ACHN (cell line): Measurements from ENCODE around the gene CLTCL1.
"Not testable (repeated sequence)": the region's sequence is repeated elsewhere in the genome, so short reads cannot be mapped to it uniquely, and the experiment has no call there.

Source experiments
- DNase-seq: peaks from one replicate; pipeline ENCODE4 v3.0.0-alpha.2; 2015
- in situ Hi-C: cut with HindIII; loops from 2 replicates; pipeline ENCODE4 v1.10.0; 2017; ENCODE audit warnings: low sequenced_read_pairs, low pct_ligation_motif_present, low pct_unique_long_range_greater_than_20kb

The CLTCL1 gene

DNA sequence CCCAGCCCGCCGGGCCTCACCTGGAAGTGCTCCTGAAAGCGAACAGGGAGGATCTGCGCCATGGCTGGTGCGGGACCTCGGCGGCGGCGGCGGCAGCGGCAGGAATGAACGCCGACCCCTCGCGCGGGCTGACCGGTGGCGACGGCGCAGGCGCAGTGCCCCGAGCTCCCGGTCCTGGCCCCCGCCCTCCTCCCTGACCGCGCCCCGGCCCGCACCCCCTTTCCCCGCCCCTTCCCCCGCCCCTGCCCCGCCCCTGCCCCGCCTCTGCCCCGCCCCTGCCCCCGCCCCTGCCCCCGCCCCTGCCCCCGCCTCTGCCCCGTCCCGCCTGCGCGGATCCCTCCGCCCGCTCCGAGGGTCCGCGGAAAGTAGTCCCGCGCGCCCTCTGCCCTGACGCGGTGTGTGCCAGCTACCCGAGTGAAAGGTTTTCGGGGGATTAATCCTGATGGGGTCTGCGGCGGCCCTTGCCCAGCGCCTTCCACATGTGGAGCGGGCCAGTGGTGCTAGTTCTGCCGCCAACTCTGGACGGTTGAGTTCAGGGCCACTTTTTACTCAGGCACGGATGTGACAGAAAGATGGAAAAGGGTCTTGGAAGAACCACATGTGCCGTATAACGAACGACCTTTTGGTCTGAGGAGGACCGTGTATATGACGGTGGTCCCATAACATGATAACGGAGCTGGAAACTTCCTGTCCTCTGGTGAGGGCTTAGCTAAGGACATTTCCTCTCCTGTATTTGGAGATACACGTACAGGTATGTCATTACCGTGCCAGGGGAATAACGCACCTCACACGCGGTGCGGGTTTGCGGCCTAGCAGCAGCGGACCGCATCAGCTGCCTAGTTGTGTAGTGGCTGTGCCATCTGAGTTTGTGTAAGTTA is at the start of gene CLTCL1:
Gene CLTCL1, minus strand, starts transcription at position 140 of the 878 bp plus-strand sequence. Its CDS starts 78 bp downstream, at position 62.
- in situ Hi-C loops: no loop called here
- DNase-seq: peak; percentile 70

DNA sequence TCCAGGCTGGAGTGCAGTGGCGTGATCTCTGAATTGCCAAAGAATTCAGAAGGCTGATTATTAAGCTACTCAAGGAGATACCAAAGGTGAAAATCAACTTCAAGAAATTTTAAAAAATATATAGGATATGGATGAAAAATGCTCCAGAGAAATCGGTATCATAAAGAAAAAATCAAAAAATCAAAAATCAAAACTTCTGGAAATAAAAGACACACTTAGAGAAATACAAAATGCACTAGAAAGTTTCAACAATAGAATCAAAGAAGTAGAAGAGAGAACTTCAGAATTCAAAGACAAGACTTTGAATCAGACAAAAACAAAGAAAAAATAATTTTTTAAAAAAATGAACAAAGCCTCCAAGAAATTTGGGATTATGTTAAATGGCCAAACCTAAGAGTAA is 45.6 kb upstream of the CLTCL1 start:
- no peak for DNase-seq
- in situ Hi-C loops: no loop called here

DNA sequence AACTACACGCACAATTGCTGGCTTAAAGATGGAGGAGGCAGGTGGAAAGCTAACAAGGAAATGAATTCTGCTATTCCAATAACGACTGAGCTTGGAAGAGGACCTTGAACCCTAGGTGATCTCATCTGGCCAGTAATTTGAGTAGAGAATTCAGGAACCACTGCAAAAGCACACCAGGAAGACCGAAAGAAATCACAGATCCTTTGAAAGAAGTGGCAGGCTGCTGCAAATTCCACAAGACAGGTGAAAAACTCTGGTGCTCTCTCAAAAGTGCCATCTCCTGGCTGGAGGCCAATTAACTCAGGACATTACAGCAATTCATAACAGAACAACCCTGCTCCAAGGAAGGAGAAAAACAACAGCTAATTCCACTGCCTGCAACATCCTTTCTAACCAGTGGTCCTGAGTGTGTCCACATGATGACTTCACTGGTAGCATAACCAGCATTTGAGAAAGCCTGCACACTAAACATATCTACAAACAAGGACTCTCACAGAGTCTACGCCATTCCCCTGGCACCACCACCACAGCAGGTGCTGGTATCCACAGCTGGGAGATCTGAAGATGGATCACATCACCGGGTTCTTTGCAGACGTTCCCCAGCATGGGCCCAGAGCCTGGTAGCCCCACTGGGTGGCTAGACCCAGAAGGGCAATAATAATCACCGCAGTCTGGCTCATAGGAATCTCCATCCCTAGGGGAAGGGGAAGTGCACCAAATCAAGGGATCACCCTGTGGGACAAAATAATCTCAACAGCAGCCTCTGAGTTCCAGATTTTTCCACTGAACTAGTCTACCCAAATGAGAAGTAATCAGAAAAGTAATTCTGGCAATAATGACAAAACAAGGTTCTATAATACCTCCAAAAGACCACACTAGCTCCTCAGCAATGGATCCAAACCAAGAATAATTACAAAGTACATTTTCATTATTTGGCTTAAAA is 44.9 kb upstream of the CLTCL1 start:
- no peak for DNase-seq
- in situ Hi-C loops: no loop called here

DNA sequence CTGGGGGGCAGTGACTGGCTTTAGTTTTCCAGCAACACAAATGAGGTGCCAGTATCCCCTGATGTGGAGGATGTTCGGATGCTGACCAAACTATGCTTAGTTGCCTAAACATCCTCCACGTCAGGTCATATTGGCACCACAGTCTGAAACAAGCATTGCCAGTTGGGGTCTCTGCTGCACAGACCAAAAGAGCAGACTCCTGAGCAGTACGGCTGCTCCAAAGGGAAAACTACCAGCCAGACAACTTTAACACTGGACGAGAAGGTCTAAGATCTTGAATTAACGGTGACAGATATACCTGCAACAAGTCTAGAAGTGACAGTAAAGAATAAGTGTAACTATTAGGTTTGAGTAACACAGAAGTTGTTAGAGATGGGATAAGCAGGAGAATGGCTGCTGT is 40.5 kb upstream of the CLTCL1 start:
- in situ Hi-C loops: no loop called here
- DNase-seq: no peak

DNA sequence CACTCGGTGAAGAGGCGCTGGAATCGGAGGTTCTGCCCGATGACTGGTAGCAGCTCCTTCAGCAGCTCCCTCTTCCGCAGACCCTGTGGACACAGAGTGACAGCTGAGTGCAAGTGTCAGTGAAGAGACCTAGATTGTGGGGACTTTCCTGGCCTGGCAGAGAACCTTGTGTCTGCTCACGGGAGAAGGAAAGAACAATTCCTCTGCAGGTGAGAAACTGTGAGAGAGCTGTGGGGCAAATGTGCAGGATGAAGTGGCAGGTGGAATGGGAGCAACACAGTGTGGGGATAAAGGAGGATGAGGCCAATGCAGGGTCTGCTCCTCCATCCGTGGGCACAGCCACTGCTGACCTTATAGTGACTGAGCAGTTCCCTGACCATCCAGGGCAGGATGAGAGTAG is 40.0 kb upstream of the CLTCL1 start:
- in situ Hi-C loops: no loop called here
- no peak for DNase-seq

DNA sequence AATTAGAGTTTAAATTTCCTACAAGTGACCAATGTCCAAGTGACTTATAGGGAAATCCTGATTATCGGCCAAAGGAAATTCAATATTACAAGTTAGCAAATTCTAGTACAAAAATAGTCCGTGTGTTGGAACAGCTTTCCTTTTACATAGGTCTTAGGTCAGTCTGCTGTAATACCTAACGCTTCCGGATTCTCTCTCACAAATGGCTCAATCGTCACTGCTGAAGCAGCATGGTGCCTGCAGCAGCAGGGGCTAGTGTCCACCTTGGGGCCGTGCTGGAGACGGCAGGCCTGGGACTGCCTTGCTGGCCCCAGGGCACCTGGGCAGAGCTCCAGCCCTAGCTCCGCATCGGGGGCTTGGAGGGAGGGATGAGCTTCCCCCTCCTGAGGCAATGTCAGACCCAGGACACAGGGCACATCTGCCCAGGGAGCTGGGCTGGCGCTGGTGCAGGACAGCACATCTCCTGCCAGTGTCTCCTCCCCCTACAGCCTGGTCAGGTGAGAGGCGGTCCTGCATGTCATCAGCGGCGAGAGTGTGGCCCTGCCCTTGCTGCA is 39.4 kb upstream of the CLTCL1 start:
- no peak for DNase-seq
- in situ Hi-C loops: no loop called here

DNA sequence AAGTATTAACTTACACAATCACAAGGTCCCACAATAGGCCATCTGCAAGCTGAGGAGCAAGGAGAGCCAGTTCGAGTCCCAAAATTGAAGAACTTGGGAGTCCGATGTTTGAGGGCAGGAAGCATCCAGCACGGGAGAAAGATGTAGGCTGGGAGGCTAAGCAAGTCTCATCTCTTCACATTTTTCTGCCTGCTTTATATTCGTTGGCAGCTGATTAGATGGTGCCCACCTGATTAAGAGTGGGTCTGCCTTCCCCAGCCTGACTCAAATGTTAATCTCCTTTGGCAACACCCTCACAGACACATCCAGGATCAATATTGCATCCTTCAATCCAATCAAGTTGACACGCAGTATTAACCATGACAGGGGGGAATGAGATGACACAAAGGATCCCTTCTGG is 38.7 kb upstream of the CLTCL1 start:
- DNase-seq, in situ Hi-C loops: not testable (repeated sequence)

DNA sequence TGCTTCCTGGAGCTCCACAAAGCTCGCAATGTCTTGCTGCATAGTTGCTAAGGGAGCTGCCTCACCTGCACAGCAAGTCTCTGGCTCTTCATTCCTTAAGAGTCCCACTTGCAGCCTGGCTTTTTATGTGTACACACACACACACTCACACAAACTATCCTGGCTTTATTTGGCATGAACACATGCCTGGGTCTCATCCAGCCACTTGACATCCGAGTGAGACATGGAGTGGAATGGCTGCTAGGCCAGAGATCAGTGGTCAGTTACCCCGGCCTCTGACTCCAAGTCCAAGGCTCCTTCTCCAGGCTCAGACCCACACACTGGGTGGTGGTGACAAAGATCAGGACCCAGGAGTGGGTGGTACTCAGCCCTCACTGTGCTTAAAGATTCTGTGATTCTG is 37.9 kb upstream of the CLTCL1 start:
- DNase-seq: no peak
- in situ Hi-C loops: no loop called here

DNA sequence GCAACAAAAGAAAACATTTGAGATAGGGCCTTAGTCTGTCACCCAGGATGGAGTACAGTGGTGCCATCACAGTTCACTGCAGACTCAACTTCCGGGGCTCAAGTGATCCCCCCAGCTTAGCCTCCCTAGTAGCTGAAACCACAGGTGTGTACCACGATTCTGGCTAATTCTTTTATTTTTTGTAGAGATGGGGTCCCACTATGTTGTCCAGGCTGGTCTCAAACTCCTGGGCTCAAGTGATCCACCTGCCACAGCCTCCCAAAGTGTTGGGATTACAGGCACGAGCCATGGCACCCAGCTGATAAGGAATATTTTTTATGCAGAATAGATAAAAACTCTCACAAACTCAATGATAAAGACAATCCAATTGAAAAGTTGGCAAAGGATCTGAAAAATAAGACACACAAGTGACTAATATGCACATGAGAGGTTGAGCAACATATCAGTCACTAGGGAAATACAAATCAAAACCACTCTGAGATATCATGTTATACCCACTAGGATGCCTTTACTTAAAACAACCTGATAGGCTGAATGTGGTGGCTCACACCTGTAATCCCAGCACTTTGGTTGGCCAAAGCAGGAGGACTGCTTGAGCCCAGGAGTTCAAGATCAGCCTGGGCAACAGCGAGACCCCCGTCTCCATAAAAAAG is 33.9 kb upstream of the CLTCL1 start:
- no peak for DNase-seq
- in situ Hi-C loops: no loop called here

DNA sequence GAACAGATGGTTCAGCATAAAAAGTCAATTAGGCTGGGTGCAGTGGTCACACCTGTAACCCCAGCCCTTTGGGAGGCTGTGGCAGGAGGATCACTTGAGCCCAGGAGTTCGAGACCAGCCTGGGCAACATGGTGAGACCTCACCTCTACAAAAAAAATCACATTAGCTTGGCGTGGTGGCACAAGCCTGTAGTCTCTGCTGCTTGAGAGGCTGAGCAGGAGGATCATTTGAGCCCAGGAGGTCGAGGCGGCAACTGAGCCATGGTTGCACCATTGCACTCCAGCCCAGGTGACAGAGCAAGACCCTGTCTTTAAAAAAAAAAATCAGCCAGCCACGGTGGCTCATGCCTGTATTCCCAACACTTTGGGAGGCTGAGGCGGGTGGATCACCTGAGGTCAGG is 31.9 kb upstream of the CLTCL1 start:
- DNase-seq: not testable (repeated sequence)

DNA sequence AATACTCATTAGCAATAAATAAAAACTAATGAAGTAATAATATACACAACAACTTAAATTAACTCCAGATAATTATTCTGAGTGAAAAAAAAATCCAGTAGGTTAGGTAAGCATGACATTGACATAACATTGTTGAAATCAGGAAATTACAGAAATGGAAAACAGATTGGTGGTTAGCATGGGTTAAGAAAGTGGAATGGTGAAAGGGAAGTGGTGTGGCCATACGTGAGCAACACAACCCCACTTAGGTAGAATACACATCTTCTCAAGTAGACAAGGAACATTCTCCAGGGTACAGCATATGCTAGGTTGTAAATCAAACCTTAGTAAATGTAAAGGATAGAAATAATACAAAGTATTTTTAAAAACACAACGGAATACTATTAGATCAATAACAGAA is 30.2 kb upstream of the CLTCL1 start:
- in situ Hi-C loops: no loop called here
- DNase-seq: no peak

More for the DNA sequence above, 31.9 kb upstream of the CLTCL1 start:
- in situ Hi-C loops: not testable (repeated sequence)

DNA sequence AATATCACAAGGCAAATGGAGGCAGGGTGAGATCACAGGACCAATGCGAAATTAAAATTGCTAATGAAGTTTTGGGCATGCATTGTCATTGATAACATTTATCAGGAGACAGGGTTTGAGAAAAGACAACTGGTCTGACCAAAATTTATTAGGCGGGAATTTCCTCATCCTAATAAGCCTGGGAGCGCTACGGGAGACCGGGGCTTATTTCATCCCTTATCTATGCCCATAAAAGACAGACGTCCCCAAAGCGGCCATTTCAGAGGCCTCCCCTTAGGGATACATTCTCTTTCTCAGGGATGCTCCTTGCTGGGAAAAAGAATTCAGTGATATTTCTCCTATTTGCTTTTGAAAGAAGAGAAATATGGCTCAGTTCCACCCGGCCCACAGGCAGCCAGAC is 28.6 kb upstream of the CLTCL1 start:
- in situ Hi-C loops, DNase-seq: not testable (repeated sequence)

DNA sequence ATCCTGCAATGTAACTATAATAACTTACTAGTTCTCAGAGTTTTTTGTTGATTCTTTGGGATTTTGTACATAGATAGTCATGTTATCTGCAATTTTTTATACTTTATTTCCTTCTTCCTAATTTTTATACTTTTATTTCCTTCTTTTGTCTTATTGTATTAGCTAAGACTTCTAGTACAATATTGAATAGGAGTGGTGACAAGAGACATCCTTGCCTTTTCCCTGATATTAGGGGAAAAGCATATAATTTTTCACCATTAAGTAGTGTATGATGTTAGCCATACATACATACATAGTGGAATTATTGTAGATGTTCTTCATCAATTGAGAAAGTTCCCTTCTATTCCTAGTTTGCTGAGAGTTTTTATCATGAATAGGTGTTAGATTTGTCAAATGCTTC is 27.8 kb upstream of the CLTCL1 start:
- DNase-seq: no peak
- in situ Hi-C loops: no loop called here

DNA sequence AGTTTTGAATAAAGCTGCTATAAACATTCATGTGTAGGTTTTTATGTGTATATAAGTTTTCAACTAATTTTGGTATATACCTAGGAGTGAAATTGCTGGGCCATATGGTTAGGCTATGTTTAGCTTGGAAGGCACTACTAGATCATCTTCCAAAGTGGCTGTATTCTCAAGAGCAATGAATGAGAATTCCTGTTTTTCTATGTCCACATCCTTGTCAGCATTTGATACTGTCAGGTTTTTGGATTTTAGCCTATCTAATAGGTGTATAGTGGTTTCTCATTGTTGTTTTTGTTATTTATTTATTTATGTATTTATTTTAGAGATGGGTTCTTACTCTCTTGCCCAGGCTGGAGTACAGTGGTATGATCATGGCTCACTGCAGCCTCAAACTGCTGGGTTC is 26.3 kb upstream of the CLTCL1 start:
- no peak for DNase-seq
- in situ Hi-C loops: no loop called here

DNA sequence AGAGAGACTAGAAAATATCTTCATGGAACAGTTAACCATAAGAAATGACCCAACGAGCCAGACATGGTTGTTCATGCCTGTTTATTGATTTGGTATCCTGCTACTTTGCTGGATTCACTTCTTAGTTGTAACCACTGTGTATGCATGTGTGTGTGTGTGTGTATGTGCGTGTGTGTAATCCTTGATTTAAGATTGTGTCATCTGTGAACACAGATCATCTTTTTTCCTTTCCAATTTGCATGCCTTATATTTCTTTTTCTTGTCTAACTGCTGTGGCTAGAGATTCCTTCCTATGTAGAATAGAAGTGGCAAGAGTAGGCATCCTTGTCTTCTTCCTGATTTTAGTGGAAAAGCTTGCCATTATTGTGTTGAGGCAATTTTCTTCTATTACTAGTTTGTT is 16.4 kb upstream of the CLTCL1 start:
- in situ Hi-C loops: no loop called here
- no peak for DNase-seq

DNA sequence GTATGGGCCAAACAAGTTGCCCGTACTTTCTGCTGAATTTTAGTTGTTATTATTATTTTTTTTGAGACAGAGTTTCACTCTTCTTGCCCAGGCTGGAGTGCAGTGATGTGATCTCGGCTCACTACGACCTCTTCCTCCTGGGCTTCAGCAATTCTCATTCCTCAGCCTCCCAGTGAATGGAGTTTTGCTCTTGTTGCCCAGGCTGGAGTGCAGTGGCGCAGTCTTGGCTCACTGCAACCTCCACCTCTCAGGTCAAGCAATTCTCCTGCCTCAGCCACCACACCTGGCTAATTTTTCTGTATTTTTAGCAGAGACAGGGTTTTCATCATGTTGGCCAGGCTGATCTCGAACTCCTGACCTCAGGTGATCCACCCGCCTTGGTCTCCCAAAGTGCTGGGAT is 15.0 kb upstream of the CLTCL1 start:
- DNase-seq, in situ Hi-C loops: not testable (repeated sequence)

DNA sequence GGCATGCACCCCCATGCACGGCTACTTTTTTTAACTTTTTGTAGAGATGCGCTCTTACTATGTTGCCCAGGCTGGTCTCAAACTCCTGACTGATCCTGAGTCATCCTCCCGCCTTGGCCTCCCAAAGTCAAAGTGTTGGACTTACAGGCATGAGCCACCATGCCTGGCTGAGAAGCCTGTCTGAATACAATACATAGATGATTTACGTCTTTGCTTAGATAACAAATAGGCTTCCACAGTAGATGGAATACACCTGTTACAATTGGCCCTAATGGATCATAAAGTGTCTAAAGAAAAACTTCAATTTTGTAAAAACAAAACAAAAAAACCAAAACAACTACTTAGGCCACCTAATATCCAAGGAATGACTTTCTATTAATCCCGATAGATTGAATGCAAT is 13.0 kb upstream of the CLTCL1 start:
- in situ Hi-C loops: no loop called here
- DNase-seq: no peak

DNA sequence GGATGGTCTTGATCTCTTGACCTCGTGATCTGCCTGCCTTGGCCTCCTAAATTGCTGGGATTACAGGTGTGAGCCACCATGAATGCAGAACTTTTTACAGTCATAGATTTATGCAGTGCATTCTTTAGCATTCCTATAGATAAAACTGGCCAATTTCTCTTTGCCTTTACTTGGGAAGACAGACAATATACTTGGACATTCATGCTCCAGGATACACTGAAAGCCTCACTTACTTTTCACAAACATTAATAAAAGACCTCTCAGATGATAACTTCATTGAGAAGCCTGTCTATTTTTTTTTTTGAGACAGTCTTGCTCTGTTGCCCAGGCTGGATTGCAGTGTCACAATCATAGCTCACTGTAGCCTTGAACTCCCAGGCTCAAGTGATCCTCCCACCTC is 12.3 kb upstream of the CLTCL1 start:
- in situ Hi-C loops: no loop called here
- DNase-seq: no peak

DNA sequence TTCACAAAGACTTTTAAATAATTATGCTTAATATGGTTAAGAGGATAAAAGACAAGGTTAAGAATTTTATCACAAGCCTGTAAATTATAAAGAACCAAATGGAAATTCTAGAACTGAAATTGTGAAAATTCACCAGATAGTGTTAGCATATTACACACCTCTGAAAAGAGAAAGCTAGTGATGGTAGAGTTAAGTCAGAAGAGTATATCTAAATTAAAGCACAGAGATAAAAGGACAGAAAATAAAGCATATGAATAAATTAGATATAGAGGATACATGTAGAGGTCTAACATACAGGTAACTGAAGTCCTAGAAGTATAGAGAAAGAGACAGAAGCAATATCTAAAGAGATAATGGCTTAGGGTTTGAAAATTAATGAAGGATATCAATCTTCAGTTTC is 4.2 kb upstream of the CLTCL1 start:
- DNase-seq: no peak
- in situ Hi-C loops: no loop called here
